Measurements from ENCODE around the gene CABCOCO1. TPM values are rescaled to one million over a fixed set of nuclear protein-coding genes. Genes with fewer than 3 reads are reported as not detected.

The CABCOCO1 gene
- total RNA-seq, 2 donors from 2014 or later: not detected

Other genes with a start within 250 kb of the CABCOCO1 start
- gene TMEM26, start 209.5 kb upstream of the CABCOCO1 start, total RNA-seq: not detected
- 10 to 100 TPM; 46.1 to 51.7 TPM for gene ARID5B, start 238.8 kb downstream of the CABCOCO1 start, total RNA-seq

Data from natural killer cell treated with Interleukin-12 subunit alpha and Interleukin-12 subunit beta and Interleukin-15 and Interleukin-18, amount 100 ng/mL, for 72 hours (primary cell).